DND-41 (cell line): ENCODE results near the gene HDAC10.

ENCODE experiments used
- CTCF ChIP-seq: IDR thresholded peaks from 2 replicates; pipeline ENCODE4 v1.5.1; 2012; ENCODE audit warnings: borderline replicate concordance, low read length, moderate library complexity, mild to moderate bottlenecking; ENCODE audit not compliant: poor library complexity, severe bottlenecking; ENCODE audit errors: extremely low read depth
- EZH2 ChIP-seq: IDR thresholded peaks from 3 replicates; pipeline ENCODE4 v1.6.1; 2012; ENCODE audit warnings: borderline replicate concordance, low read depth, mild to moderate bottlenecking, moderate library complexity, low read length, inconsistent platforms; ENCODE audit not compliant: severe bottlenecking

- TF ChIP-seq CTCF (no peak), EZH2 (no peak)
Measured at GRCh38 chr22:50204571-50204970, 46.5 kb downstream of the HDAC10 start.
